Breast epithelium (tissue), 4 donors: ENCODE measurements around the gene CDKN1C. TPM values are rescaled to one million over a fixed set of nuclear protein-coding genes. Genes with fewer than 3 reads are reported as not detected.
A peak's percentile ranks its signal among the peaks of the same experiment; 100 is the strongest.

Source experiments
- DNase-seq, 2 donors: peaks; one replicate each; pipeline ENCODE4 v3.0.0-alpha.2; 2019; ENCODE audit warnings: low spot score in 2 of 2
- H3K27ac ChIP-seq, 2 donors: fragments of 200-600 bp; sonication (generic) in 1 of 2; one replicate each; pipeline ENCODE4 v1.5.1; 2016 to 2019; ENCODE audit warnings: mild to moderate bottlenecking in 1 of 2
- H3K27me3 ChIP-seq, 2 donors: fragments of 200-600 bp; sonication (generic) in 1 of 2; one replicate each; pipeline versions ENCODE4 v1.5.1 to v1.6.0; 2017 to 2019; ENCODE audit warnings: control low read depth in 1 of 2, mild to moderate bottlenecking in 1 of 2
- H3K36me3 ChIP-seq: fragments of 200-600 bp; one replicate; pipeline ENCODE4 v1.5.1; 2019
- H3K4me1 ChIP-seq, 2 donors: fragments of 200-600 bp; sonication (generic); one replicate each; pipeline ENCODE4 v1.5.1; 2016 to 2019; ENCODE audit warnings: control low read depth in 1 of 2
- H3K4me3 ChIP-seq, 3 donors: fragments of 200-600 bp; sonication (generic); 1 replicate in 2 of 3; 2 replicates in 1 of 3; pipeline ENCODE4 v1.5.1; 2016 to 2019; ENCODE audit warnings: mild to moderate bottlenecking in 3 of 3, moderate library complexity in 2 of 3
- H3K9me3 ChIP-seq, 2 donors: fragments of 200-600 bp; sonication (generic) in 1 of 2; one replicate each; pipeline ENCODE4 v1.5.1; 2016 to 2019; ENCODE audit warnings: control low read depth in 1 of 2
- CTCF ChIP-seq, 3 donors: fragments of 450-650 bp; IDR thresholded peaks; one replicate each; pipeline ENCODE4 v1.5.1; 2016 to 2017; ENCODE audit warnings: antibody characterized with exemption in 3 of 3, mild to moderate bottlenecking in 3 of 3, moderate library complexity in 3 of 3
- POLR2A ChIP-seq: fragments of 450-650 bp; IDR thresholded peaks from one replicate; pipeline ENCODE4 v1.6.1; 2016; ENCODE audit warnings: antibody characterized with exemption, mild to moderate bottlenecking, moderate library complexity
- POLR2AphosphoS5 ChIP-seq, 3 donors: sonication (generic); formaldehyde crosslinking; IDR thresholded peaks; one replicate each; pipeline ENCODE4 v1.6.1; 2017; ENCODE audit warnings: antibody characterized with exemption in 3 of 3
- intact Hi-C: fragments of 100-400 bp; cut with DNase I; formaldehyde crosslinking; loops from one replicate; pipeline ENCODE4 v1.15.1; 2023; ENCODE audit warnings: low total_unique reads
- total RNA-seq, 3 donors: library from RNA; depleted of rRNA; stranded (reverse); fragments of >200 nt; gene quantifications; one replicate each; pipeline ENCODE4 v1.1.0, GENCODE V29; 2016

Gene CDKN1C
- total RNA-seq, 3 donors from 2014 or later: 48.2 to 136 (median 88.8) TPM

GRCh38 chr11:2870460-2870859 is 15.1 kb downstream of the CDKN1C start:
- DNase-seq: no peak
- TF ChIP-seq POLR2A (no peak), CTCF (IDR thresholded peaks at IDR 0.05) (no peak), POLR2AphosphoS5 (IDR thresholded peaks at IDR 0.05) (no peak)
- Histone ChIP-seq H3K4me1 (no peaks in the 10 kb centered on the region), H3K27me3 (peaks cover 4 to 23% of the 10 kb centered on the region in 2 donors), H3K4me3 (no peak overlapping the region), H3K36me3 (no peaks in the 10 kb centered on the region), H3K9me3 (no peaks in the 10 kb centered on the region), H3K27ac (no peak overlapping the region)
- intact Hi-C loops: no loop called here

- intact Hi-C loops: no loop called here
- DNase-seq: no peak
- Histone ChIP-seq H3K27ac (no peak overlapping the region), H3K9me3 (no peaks in the 10 kb centered on the region), H3K4me3 (no peak overlapping the region), H3K27me3 (peaks cover 4 to 23% of the 10 kb centered on the region in 2 donors), H3K4me1 (no peaks in the 10 kb centered on the region), H3K36me3 (no peaks in the 10 kb centered on the region)
- TF ChIP-seq POLR2AphosphoS5 (IDR thresholded peaks at IDR 0.05) (no peak), CTCF (IDR thresholded peaks at IDR 0.05) (no peak), POLR2A (no peak)
Observed at GRCh38 chr11:2869561-2870427, 15.8 kb downstream of the CDKN1C start.

- Histone ChIP-seq H3K36me3 (no peaks in the 10 kb centered on the region), H3K27ac (no peak overlapping the region), H3K9me3 (no peaks in the 10 kb centered on the region), H3K4me1 (no peaks in the 10 kb centered on the region), H3K27me3 (peaks cover 4 to 23% of the 10 kb centered on the region in 2 donors), H3K4me3 (no peak overlapping the region)
- TF ChIP-seq CTCF (IDR thresholded peaks at IDR 0.05): no peak
- no peak for TF ChIP-seq POLR2A
- no peak for TF ChIP-seq POLR2AphosphoS5 (IDR thresholded peaks at IDR 0.05)
- intact Hi-C loops: no loop called here
- DNase-seq: no peak
Observed at GRCh38 chr11:2869134-2869526, 16.4 kb downstream of the CDKN1C start.

- DNase-seq: no peak
- no peak for TF ChIP-seq POLR2AphosphoS5 (IDR thresholded peaks at IDR 0.05)
- no peak for TF ChIP-seq CTCF (IDR thresholded peaks at IDR 0.05)
- intact Hi-C loops: no loop called here
- Histone ChIP-seq H3K27me3 (peaks cover 4 to 23% of the 10 kb centered on the region in 2 donors), H3K9me3 (no peaks in the 10 kb centered on the region), H3K27ac (no peak overlapping the region), H3K4me3 (peak overlapping the region; percentile 6 to 41 (median 18)), H3K36me3 (no peaks in the 10 kb centered on the region), H3K4me1 (no peaks in the 10 kb centered on the region)
Observed at GRCh38 chr11:2868506-2869133, 17.0 kb downstream of the CDKN1C start.
